GM18867 (cell line): ENCODE results near the gene MRAP.

Source experiments
- ATAC-seq: cut with Tn5 transposase; IDR thresholded peaks from one replicate; pipeline ENCODE4 v1.9.1; 2021; ENCODE audit warnings: mild to moderate bottlenecking, moderate library complexity; ENCODE audit not compliant: unreplicated experiment

The MRAP gene

DNA sequence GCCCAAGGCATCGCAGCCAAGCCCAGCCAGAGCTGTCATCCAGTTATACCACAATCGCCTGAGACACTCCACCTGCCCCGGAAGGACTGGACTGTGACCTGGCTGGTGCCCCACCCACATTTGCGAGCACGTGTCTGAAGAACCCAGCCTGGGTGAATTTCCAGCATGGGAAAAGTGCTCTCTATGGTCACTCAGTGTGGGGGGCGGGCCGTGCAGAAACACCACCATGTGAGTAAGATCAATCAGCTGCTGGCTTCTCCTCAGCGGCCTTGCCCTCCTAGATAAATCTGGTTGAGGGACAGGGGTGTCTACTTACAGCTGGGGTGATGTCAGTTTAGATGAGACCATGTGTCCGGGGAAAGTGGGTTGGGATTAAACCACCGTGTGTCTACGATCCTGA is 49.3 kb downstream of the MRAP start:
- no peak for ATAC-seq

DNA sequence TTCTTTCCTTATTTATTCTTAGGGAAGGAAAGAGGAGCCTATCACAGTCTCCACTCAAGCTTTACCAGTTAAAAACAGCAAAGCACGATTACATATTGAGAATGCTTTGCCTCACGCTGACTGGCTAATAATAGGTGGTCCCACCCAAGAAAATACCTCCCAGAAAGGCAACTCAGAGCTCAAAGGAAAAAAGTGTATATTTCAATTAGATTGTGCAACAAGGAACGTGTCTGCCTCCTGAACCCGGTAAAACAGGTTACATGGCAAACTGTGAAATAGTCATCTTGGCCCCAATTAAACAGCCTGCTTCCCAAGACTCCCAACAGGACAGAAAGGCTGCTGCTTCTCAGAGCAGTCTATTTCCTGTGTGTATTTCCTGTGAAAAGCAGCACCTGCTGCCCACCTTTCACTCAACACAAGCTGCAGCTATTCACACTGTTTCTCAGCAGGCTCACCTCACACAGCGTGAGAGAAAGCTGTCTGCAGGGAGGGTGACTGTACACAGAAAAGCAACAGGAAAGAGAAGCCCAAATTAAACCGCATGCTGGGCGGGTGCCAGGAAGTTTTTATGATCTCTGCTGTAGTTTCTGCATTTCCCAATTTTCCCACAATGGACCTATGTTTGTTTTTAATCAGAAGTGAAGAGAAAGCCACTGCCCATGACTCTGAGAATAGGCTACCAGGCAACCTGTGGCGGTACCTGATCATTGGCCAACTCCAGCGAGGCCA is 50.1 kb downstream of the MRAP start:
- ATAC-seq, result no peak

DNA sequence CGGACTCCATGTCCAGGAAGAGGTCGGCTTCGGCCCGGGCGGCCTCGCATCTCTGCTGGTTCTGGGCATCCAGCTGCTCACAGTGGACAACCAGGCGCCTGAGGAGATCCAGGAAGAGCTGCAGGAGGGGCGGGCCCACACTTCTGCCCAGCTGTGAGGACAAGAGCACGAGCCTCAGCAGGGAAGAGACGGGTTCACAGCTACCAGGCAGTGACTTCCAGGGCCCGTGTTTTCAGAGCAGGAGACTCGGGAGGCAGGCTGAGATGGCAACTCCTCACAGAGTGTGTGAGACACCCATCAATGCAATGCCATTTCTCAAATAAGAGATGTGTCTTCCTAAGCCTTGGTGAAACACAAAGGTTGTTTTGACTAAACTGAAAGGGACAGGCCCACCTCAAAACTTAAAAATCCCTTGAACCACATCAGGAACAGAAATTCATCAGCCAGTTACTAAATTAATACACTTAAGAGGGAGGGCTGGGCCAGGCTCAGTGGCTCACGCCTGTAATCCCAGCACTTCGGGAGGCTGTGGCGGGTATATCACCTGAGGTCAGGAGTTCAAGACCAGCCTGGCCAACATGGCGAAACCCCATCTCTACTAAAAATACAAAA is 50.8 kb downstream of the MRAP start:
- ATAC-seq, result no peak

- no peak for ATAC-seq
These were observed 51.7 kb downstream of the MRAP start for GRCh38 chr21:32350211-32350980.

DNA sequence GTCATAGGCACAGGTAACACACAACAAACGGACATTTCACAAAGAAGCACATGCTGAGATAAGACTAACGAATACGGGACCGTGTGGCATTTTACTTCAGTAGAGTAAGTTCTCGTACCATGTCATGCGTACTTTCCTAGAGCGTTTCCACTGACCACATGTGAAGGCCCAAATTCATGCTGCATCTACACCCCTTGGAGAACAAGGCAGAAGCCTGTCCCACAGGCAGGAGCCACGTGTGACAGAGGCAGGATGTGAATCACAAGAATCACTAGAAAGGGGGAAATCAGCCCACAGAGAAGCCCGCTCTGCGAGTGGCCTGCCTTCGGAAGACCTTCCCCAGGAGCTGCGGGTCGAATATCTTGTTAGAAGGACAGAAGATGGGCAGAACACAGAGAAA is 52.3 kb downstream of the MRAP start:
- no peak for ATAC-seq

GRCh38 chr21:32351428-32351827 is 52.8 kb downstream of the MRAP start:
- no peak for ATAC-seq

DNA sequence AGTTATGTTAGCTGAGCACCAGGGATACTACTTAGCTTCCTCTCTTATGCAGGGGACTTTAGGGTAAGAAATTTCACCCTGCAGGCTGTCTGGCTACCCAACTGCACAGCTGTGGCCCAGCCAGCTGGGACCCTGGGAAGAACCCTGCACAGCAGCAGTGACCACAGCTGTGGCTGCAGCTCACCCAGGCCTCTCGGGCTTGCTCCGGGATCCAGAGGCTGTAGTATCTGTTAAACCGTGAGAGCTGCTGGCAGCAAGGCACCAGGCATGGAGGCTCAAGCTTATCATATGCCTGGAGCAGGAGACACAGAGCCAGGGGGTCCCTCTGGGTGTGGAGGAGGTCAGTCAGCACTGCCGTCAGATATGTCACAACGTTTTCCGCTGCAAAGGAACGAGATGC is 53.9 kb downstream of the MRAP start:
- no peak for ATAC-seq

GRCh38 chr21:32353002-32353711 is 54.5 kb downstream of the MRAP start:
- ATAC-seq, result no peak

DNA sequence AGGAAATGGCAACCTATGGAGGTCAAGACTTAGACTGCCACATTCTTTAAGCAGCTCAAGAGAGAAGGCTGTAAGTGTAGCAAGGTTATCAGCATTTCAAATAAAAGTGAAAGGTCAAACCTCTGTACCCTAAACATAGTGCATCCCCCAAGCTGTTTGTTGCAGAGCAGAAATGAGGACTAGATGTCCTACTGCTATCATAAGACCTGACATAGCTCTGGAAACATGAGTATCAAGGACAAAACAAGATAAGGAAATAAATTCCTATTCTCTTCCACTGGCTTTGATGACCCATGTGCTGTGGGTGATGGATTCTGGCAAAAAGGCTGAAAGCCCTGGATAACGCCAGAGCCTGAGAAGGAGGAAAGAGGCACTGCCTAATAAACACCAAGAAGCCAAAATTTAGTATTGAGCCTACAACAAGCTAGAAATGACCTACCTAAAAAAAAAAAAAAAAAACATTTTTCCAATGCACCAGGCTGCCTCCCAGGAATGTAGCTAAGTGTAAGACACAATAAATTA is 58.3 kb downstream of the MRAP start:
- no peak for ATAC-seq

- no peak for ATAC-seq
These were observed 61.1 kb downstream of the MRAP start for GRCh38 chr21:32359719-32360260.

GRCh38 chr21:32360401-32360975 is 61.8 kb downstream of the MRAP start:
- no peak for ATAC-seq
